ENCODE data around the gene WDR76.

WDR76 gene

GRCh38 chr15:43900996-43901395 lies 74.2 kb downstream of the WDR76 start:
- ChIA-PET CTCF (no interaction called here), POLR2A (no interaction called here)
- DNase-seq (ENCODE audit: extremely low spot score), result no peak
- TF ChIP-seq HDGF (IDR thresholded peaks at IDR 0.05; ENCODE audit: borderline replicate concordance) (no peak), ARNT (IDR thresholded peaks at IDR 0.05) (no peak), CTBP1 (IDR thresholded peaks at IDR 0.05; ENCODE audit: borderline replicate concordance) (no peak), L3MBTL2 (conservative IDR thresholded peaks at IDR 0.05) (no peak)

- POLR2A ChIA-PET, result no interaction called here
- TF ChIP-seq L3MBTL2 (conservative IDR thresholded peaks at IDR 0.05), result no peak
- TF ChIP-seq FOXA1 (IDR thresholded peaks at IDR 0.05), result no peak
- no peak for TF ChIP-seq FOXM1 (IDR thresholded peaks at IDR 0.05; ENCODE audit: borderline replicate concordance)
- no peak for TF ChIP-seq HDGF (IDR thresholded peaks at IDR 0.05; ENCODE audit: borderline replicate concordance)
- TF ChIP-seq SUZ12 (IDR thresholded peaks at IDR 0.05), result no peak
- TF ChIP-seq LEF1 (IDR thresholded peaks at IDR 0.05; ENCODE audit: borderline replicate concordance), result no peak
- no peak for TF ChIP-seq ARNT (IDR thresholded peaks at IDR 0.05)
- no peak for TF ChIP-seq CTBP1 (IDR thresholded peaks at IDR 0.05; ENCODE audit: borderline replicate concordance)
- no peak for TF ChIP-seq NFRKB (IDR thresholded peaks at IDR 0.05)
- no peak for TF ChIP-seq ELF4 (IDR thresholded peaks at IDR 0.05)
- no peak for TF ChIP-seq PKNOX1 (IDR thresholded peaks at IDR 0.05)
- TF ChIP-seq TARDBP (IDR thresholded peaks at IDR 0.05), result no peak
- no peak for TF ChIP-seq ZNF384 (IDR thresholded peaks at IDR 0.05)
- no peak for TF ChIP-seq FOXK2 (IDR thresholded peaks at IDR 0.05)
- CTCF ChIA-PET, result no interaction called here
- DNase-seq (ENCODE audit: extremely low spot score), result no peak
Measured at GRCh38 chr15:43901495-43901894, 74.7 kb downstream of the WDR76 start.

- DNase-seq (ENCODE audit: extremely low spot score), result peak; percentile 74
- ChIA-PET POLR2A (no interaction called here), CTCF (interaction anchor here (0.6 to 1.2 kb wide), 6 partner anchors 10 to 597 kb away, joined by 3 to 11 read pairs (median 4); no protein-coding TSS in a partner anchor)
- TF ChIP-seq ELF4 (IDR thresholded peaks at IDR 0.05), result no peak
- TF ChIP-seq SUZ12 (IDR thresholded peaks at IDR 0.05), result no peak
- TF ChIP-seq CTBP1 (IDR thresholded peaks at IDR 0.05; ENCODE audit: borderline replicate concordance), result no peak
- TF ChIP-seq HDGF (IDR thresholded peaks at IDR 0.05; ENCODE audit: borderline replicate concordance), result no peak
- no peak for TF ChIP-seq ZNF384 (IDR thresholded peaks at IDR 0.05)
- no peak for TF ChIP-seq LEF1 (IDR thresholded peaks at IDR 0.05; ENCODE audit: borderline replicate concordance)
- no peak for TF ChIP-seq NFRKB (IDR thresholded peaks at IDR 0.05)
- TF ChIP-seq BHLHE40 (IDR thresholded peaks at IDR 0.05; ENCODE audit: borderline replicate concordance), result no peak
- TF ChIP-seq ARNT (IDR thresholded peaks at IDR 0.05), result no peak
- no peak for TF ChIP-seq TARDBP (IDR thresholded peaks at IDR 0.05)
- no peak for TF ChIP-seq SP1 (IDR thresholded peaks at IDR 0.05)
- no peak for TF ChIP-seq FOXM1 (IDR thresholded peaks at IDR 0.05; ENCODE audit: borderline replicate concordance)
- no peak for TF ChIP-seq PKNOX1 (IDR thresholded peaks at IDR 0.05)
- no peak for TF ChIP-seq L3MBTL2 (conservative IDR thresholded peaks at IDR 0.05)
Measured at GRCh38 chr15:43903864-43904290, 77.1 kb downstream of the WDR76 start.

- TF ChIP-seq TARDBP (IDR thresholded peaks at IDR 0.05), result no peak
- CTCF ChIA-PET, result interaction anchor here (1.8 kb wide), 1 partner anchor 160 kb away, joined by 6 read pairs; no protein-coding TSS in a partner anchor
- POLR2A ChIA-PET, result no interaction called here
- DNase-seq (ENCODE audit: extremely low spot score), result no peak
Measured at GRCh38 chr15:43905755-43906154, 79.0 kb downstream of the WDR76 start.

- ChIA-PET CTCF (no interaction called here), POLR2A (no interaction called here)
- TF ChIP-seq FOXM1 (IDR thresholded peaks at IDR 0.05; ENCODE audit: borderline replicate concordance) (no peak), FOXK2 (IDR thresholded peaks at IDR 0.05) (no peak), L3MBTL2 (conservative IDR thresholded peaks at IDR 0.05) (no peak), PKNOX1 (IDR thresholded peaks at IDR 0.05) (no peak), CTBP1 (IDR thresholded peaks at IDR 0.05; ENCODE audit: borderline replicate concordance) (no peak), BHLHE40 (IDR thresholded peaks at IDR 0.05; ENCODE audit: borderline replicate concordance) (no peak), LEF1 (IDR thresholded peaks at IDR 0.05; ENCODE audit: borderline replicate concordance) (no peak), ARNT (IDR thresholded peaks at IDR 0.05) (no peak), NFRKB (IDR thresholded peaks at IDR 0.05) (no peak)
- no peak for DNase-seq (ENCODE audit: extremely low spot score)
Measured at GRCh38 chr15:43908516-43909050, 81.8 kb downstream of the WDR76 start.

- CTCF ChIA-PET, result no interaction called here
- TF ChIP-seq SP1 (IDR thresholded peaks at IDR 0.05) (no peak), LEF1 (IDR thresholded peaks at IDR 0.05; ENCODE audit: borderline replicate concordance) (no peak), ARNT (IDR thresholded peaks at IDR 0.05) (no peak), SUZ12 (IDR thresholded peaks at IDR 0.05) (no peak), ELF4 (IDR thresholded peaks at IDR 0.05) (no peak), ZNF384 (IDR thresholded peaks at IDR 0.05) (no peak), PKNOX1 (IDR thresholded peaks at IDR 0.05) (no peak), NFRKB (IDR thresholded peaks at IDR 0.05) (no peak), CTBP1 (IDR thresholded peaks at IDR 0.05; ENCODE audit: borderline replicate concordance) (no peak), FOXM1 (IDR thresholded peaks at IDR 0.05; ENCODE audit: borderline replicate concordance) (no peak), HDGF (IDR thresholded peaks at IDR 0.05; ENCODE audit: borderline replicate concordance) (no peak)
- POLR2A ChIA-PET, result no interaction called here
- no peak for DNase-seq (ENCODE audit: extremely low spot score)
Measured at GRCh38 chr15:43911235-43911781, 84.5 kb downstream of the WDR76 start.
